ENCODE measurements around the gene BCOR. TPM values are rescaled to one million over a fixed set of nuclear protein-coding genes. Genes with fewer than 3 reads are reported as not detected.

The BCOR gene
- total RNA-seq, 2 experiments from 2014 or later, result 44.7 to 46.4 TPM

- no peak for DNase-seq
- Mint-ChIP-seq H3K4me1 (peaks cover 5% of the 10 kb centered on the region), H3K4me3 (no peak overlapping the region), H3K27me3 (no peaks in the 10 kb centered on the region), H3K9me3 (no peaks in the 10 kb centered on the region), H3K36me3 (no peaks in the 10 kb centered on the region), H3K27ac (no peak overlapping the region)
- ATAC-seq (ENCODE audit: low read depth), result no peak
- POLR2A ChIA-PET, result no interaction called here
Measured at GRCh38 chrX:40131654-40132337, 34.0 kb upstream of the BCOR start.

DNA sequence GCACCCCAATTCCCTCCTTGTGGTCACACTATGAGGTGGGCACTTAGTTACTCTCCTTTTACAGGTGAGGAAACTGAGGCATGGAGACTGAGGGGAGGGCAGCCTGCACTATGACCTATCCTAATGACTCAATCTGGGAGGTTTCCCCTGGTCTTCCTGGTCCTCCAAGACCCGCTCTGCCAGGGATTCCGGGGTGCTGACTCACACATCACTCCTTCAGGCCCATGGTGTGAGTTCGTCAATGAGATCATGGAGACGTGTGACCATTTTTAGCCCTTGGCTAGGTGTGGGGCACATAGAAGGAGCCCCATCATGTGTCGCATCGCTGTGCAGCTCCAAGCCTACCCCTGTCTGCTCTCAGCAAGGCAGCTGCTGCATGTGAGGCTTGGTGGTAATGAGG lies 32.4 kb upstream of the BCOR start:
- H3K27me3 Mint-ChIP-seq, result no peaks in the 10 kb centered on the region
- H3K4me1 Mint-ChIP-seq, result peaks cover 7% of the 10 kb centered on the region
- H3K36me3 Mint-ChIP-seq, result no peaks in the 10 kb centered on the region
- no peak overlapping the region for H3K27ac Mint-ChIP-seq
- DNase-seq (no peak), ATAC-seq (ENCODE audit: low read depth) (no peak)
- POLR2A ChIA-PET, result no interaction called here
- H3K4me3 Mint-ChIP-seq, result no peak overlapping the region
- no peaks in the 10 kb centered on the region for H3K9me3 Mint-ChIP-seq

GRCh38 chrX:40127052-40127451 lies 29.3 kb upstream of the BCOR start:
- Mint-ChIP-seq H3K27ac (peak overlapping the region; percentile 92), H3K4me3 (peak overlapping the region; percentile 62), H3K36me3 (no peaks in the 10 kb centered on the region), H3K9me3 (no peaks in the 10 kb centered on the region), H3K4me1 (peaks cover 7% of the 10 kb centered on the region), H3K27me3 (no peaks in the 10 kb centered on the region)
- DNase-seq, result no peak
- POLR2A ChIA-PET, result interaction anchor here (0.9 to 1.4 kb wide), 3 partner anchors 14 to 26 kb away, joined by 3 to 13 read pairs (median 3); no protein-coding TSS in a partner anchor
- peak; percentile 99 for ATAC-seq (ENCODE audit: low read depth)

- Mint-ChIP-seq H3K9me3 (no peaks in the 10 kb centered on the region), H3K4me1 (peaks cover 14% of the 10 kb centered on the region), H3K4me3 (no peak overlapping the region), H3K27me3 (no peaks in the 10 kb centered on the region), H3K27ac (no peak overlapping the region), H3K36me3 (no peaks in the 10 kb centered on the region)
- no peak for DNase-seq
- ATAC-seq (ENCODE audit: low read depth), result no peak
- POLR2A ChIA-PET, result no interaction called here
Measured at GRCh38 chrX:40122487-40122886, 24.7 kb upstream of the BCOR start.

GRCh38 chrX:40121618-40122017 lies 23.9 kb upstream of the BCOR start:
- Mint-ChIP-seq H3K4me3 (no peak overlapping the region), H3K9me3 (no peaks in the 10 kb centered on the region), H3K36me3 (no peaks in the 10 kb centered on the region), H3K4me1 (peaks cover 8% of the 10 kb centered on the region), H3K27me3 (no peaks in the 10 kb centered on the region), H3K27ac (no peak overlapping the region)
- POLR2A ChIA-PET, result no interaction called here
- ATAC-seq (ENCODE audit: low read depth) (no peak), DNase-seq (no peak)

DNA sequence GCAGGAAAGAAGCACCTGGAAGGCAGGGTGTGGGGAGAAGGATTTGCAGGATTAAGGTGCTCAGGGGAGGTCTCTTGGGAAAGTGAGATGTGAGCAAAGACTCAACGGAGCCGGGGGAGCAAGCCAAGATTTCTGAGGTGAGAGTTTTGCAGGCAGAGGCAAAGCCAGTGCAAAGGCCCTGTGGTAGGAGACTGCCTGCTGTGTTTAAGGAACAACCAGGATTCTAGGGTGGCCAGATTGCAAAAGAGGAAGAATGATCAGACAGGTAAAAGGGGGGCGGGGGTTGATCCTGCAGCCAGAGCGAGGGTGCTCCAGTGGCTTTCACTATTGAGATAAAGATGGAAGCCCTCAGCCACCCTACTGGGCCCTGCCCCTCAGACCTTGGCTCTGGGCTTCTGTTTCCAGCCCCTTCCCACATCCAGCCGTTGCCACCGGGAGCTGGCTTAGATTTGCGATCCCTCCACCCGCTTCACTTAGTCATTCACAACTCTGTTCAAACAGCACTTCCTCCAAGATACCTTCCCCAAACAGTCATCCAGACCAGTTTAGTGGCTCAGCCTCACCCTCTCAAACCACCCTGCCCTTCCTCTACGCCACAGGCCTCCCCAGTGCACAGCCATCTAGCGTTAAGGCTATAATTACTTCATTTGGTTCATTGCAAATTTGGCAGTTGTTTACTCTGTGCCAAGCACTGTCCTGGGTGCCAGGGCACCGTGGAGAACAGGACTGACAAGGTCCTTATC lies 23.3 kb upstream of the BCOR start:
- Mint-ChIP-seq H3K4me1 (peaks cover 7% of the 10 kb centered on the region), H3K9me3 (no peaks in the 10 kb centered on the region), H3K4me3 (no peak overlapping the region), H3K27ac (no peak overlapping the region), H3K27me3 (no peaks in the 10 kb centered on the region), H3K36me3 (no peaks in the 10 kb centered on the region)
- ATAC-seq (ENCODE audit: low read depth) (no peak), DNase-seq (no peak)
- POLR2A ChIA-PET, result no interaction called here

DNA sequence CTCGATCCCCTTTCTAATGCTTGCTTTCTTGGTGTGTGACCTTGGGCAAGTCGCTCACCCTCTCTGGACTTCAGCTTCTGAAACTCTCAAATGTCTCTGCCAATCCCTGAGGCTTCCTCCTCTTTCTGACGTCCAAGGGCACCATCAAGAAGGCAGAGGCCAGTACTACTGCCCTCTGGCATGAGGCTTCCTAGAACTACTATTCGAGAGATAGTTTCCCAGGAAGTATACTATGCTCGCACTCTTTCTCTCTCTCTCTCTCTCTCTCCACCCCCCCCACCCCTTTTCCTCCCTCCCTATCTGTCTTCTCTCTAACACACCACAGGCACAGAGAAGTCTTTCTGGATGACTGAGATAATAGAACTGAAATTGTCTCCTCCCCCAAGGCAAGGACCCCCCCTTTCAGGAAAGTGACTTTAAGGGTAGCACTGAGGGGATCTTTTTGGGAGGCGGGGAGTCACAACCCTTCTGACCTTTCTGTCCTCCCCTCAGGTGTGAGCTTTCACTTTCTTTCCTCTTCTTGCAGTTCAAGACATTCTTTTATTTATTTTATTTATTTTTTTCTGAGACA lies 20.0 kb upstream of the BCOR start:
- H3K27me3 Mint-ChIP-seq, result no peaks in the 10 kb centered on the region

DNA sequence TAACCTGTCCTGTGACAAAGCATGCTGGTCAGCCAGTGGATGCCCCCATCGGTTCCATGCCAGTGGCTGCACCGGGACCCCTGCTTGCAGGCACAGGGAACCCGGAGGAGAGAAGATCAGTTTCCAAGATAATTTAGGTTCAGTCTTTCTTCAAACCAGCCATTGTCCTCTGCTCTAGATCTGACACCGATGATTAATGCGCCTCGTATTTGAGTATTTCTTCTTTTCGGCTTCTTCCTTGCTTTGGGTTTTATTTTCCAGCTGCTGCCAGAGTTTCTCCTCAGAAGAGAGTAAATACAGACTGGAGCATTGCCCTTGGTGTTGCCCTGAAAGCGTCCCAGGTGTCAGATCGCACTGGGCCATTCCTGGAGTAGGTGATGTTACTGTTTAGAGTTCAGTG lies 19.2 kb upstream of the BCOR start:
- Mint-ChIP-seq H3K27ac (no peak overlapping the region), H3K36me3 (no peaks in the 10 kb centered on the region), H3K27me3 (no peaks in the 10 kb centered on the region), H3K9me3 (no peaks in the 10 kb centered on the region), H3K4me3 (no peak overlapping the region), H3K4me1 (peaks cover 11% of the 10 kb centered on the region)
- POLR2A ChIA-PET, result interaction anchor here (1.0 kb wide), 1 partner anchor 31 kb away, joined by 3 read pairs; no protein-coding TSS in a partner anchor
- DNase-seq, result no peak
- ATAC-seq (ENCODE audit: low read depth), result no peak

More for the DNA sequence above, 20.0 kb upstream of the BCOR start:
- Mint-ChIP-seq H3K4me3 (no peak overlapping the region), H3K9me3 (no peaks in the 10 kb centered on the region), H3K36me3 (no peaks in the 10 kb centered on the region), H3K4me1 (peaks cover 7% of the 10 kb centered on the region), H3K27ac (no peak overlapping the region)
- DNase-seq (no peak), ATAC-seq (ENCODE audit: low read depth) (no peak)
- POLR2A ChIA-PET, result interaction anchor here (1.0 kb wide), 1 partner anchor 30 kb away, joined by 3 read pairs; no protein-coding TSS in a partner anchor

DNA sequence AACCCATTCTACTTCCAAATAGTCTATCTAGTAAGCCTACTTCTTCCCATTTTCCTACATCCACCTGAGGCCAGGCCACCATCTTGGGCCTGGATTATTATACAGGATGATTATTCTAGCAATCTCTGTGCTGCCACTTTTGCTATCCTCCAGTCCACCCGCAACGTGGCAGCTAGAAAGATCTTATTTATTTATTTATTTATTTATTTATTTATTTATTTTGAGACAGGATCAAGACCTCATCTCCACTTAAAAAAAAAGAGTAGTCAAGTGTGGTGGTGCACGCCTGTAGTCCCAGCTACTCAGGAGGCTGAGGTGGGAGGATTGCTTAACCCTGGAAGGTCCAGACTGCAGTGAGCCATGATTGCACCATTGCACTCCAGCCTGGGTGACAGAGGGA lies 15.2 kb upstream of the BCOR start:
- no peak overlapping the region for H3K27ac Mint-ChIP-seq
- ATAC-seq (ENCODE audit: low read depth) (no peak), DNase-seq (no peak)
- peaks cover 5% of the 10 kb centered on the region for H3K4me1 Mint-ChIP-seq
- H3K36me3 Mint-ChIP-seq, result no peaks in the 10 kb centered on the region
- H3K4me3 Mint-ChIP-seq, result no peak overlapping the region
- no peaks in the 10 kb centered on the region for H3K27me3 Mint-ChIP-seq
- POLR2A ChIA-PET, result no interaction called here
- H3K9me3 Mint-ChIP-seq, result no peaks in the 10 kb centered on the region

- DNase-seq, result no peak
- Mint-ChIP-seq H3K36me3 (no peaks in the 10 kb centered on the region), H3K9me3 (no peaks in the 10 kb centered on the region), H3K27me3 (no peaks in the 10 kb centered on the region), H3K27ac (no peak overlapping the region), H3K4me1 (peaks cover 5% of the 10 kb centered on the region), H3K4me3 (no peak overlapping the region)
- POLR2A ChIA-PET, result no interaction called here
- no peak for ATAC-seq (ENCODE audit: low read depth)
Measured at GRCh38 chrX:40111868-40112267, 14.1 kb upstream of the BCOR start.

DNA sequence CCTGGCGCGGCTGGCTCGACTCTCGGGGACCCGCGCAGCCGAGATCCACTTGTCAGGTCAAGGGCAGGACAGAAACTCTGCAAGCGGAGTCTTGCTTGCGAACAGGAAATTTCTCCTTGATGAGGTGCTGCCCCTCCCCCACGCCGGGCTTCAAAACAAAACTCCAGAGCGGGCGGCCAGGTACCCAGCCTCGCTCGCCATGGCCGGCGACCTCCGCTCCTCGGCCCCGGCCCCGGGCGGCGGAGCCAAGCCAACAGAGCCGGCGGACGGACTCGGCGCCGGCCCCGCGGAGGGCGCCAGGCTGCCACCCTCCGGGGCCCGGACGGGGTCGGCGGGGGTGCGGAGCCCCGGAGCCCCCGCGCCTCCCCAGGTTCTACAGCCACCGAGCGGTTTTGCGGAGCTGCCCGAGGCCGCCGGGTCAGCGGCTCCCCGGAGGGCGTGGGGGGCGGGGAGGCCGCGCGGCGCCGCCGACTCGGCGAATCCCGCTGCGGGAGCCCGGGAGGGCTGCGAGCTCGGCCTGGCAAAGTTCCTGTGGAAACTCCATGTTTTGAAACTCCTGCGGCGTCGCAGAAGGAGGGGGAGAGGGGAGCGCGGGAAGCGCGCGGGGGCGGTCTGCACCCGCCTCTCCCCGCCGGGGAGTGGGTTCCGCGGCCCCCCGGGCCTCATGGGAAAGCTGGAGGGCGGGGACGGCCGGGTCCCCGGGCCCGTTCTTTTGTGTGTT lies 11.7 kb upstream of the BCOR start:
- H3K9me3 Mint-ChIP-seq, result no peaks in the 10 kb centered on the region
- POLR2A ChIA-PET, result interaction anchor here (1.1 to 1.5 kb wide), 3 partner anchors 18 to 58 kb away, joined by 3 to 4 read pairs (median 3); no protein-coding TSS in a partner anchor
- peaks cover 6% of the 10 kb centered on the region for H3K4me1 Mint-ChIP-seq
- no peak overlapping the region for H3K4me3 Mint-ChIP-seq
- no peak overlapping the region for H3K27ac Mint-ChIP-seq
- no peaks in the 10 kb centered on the region for H3K27me3 Mint-ChIP-seq
- ATAC-seq (ENCODE audit: low read depth), result no peak
- no peaks in the 10 kb centered on the region for H3K36me3 Mint-ChIP-seq
- DNase-seq, result no peak

- Mint-ChIP-seq H3K4me3 (peak overlapping the region; percentile 66), H3K4me1 (peaks cover 6% of the 10 kb centered on the region), H3K9me3 (no peaks in the 10 kb centered on the region), H3K27me3 (no peaks in the 10 kb centered on the region), H3K27ac (no peak overlapping the region), H3K36me3 (no peaks in the 10 kb centered on the region)
- peak; percentile 41 for ATAC-seq (ENCODE audit: low read depth)
- peak; percentile 71 for DNase-seq
- POLR2A ChIA-PET, result interaction anchor here (0.9 to 2.5 kb wide), 3 partner anchors 11 to 60 kb away, joined by 3 to 24 read pairs (median 3); partner anchors contain the start of gene BCOR
Measured at GRCh38 chrX:40108959-40109287, 11.2 kb upstream of the BCOR start.

Measured in activated naive CD8-positive, alpha-beta T cell treated with anti-CD3 and anti-CD28 coated beads, Interleukin-2, amount 10 ng/mL, durations not matched to agents 7 days and 5 days (primary cell).